Right lobe of liver (tissue), 6 donors: ENCODE measurements around the gene ELMO1. TPM values are rescaled to one million over a fixed set of nuclear protein-coding genes. Genes with fewer than 3 reads are reported as not detected.

Experiments
- ATAC-seq, 4 donors: fragments of 200-7000 bp; cut with Tn5 transposase; one replicate each; pipeline ENCODE4 v1.9.1; 2020; ENCODE audit warnings: mild to moderate bottlenecking in 4 of 4, moderate library complexity in 4 of 4
- DNase-seq, 3 donors: peaks; one replicate each; pipeline ENCODE4 v3.0.0-alpha.2; 2020
- H3K27ac ChIP-seq, 3 donors: fragments of 200-600 bp; one replicate each; pipeline ENCODE4 v1.8.0; 2022
- H3K27me3 ChIP-seq, 2 donors: fragments of 200-600 bp; one replicate each; pipeline ENCODE4 v1.8.0; 2022
- H3K36me3 ChIP-seq, 4 donors: fragments of 200-600 bp; sonication (generic) in 1 of 4; one replicate each; pipeline versions ENCODE4 v1.5.1 to v1.8.0; 2017 to 2022; ENCODE audit warnings: control low read depth in 1 of 4
- H3K4me1 ChIP-seq, 4 donors: fragments of 200-600 bp; sonication (generic) in 1 of 4; one replicate each; pipeline versions ENCODE4 v1.5.1 to v1.8.0; 2017 to 2022; ENCODE audit warnings: control low read depth in 1 of 4
- H3K4me3 ChIP-seq, 3 donors: fragments of 200-600 bp; one replicate each; pipeline ENCODE4 v1.8.0; 2022
- H3K9me3 ChIP-seq, 4 donors: fragments of 200-600 bp; sonication (generic) in 1 of 4; one replicate each; pipeline versions ENCODE4 v1.5.1 to v1.8.0; 2017 to 2022; ENCODE audit warnings: control low read depth in 1 of 4
- CTCF ChIP-seq, 4 donors: fragments of 200-600 bp in 3 of 4; fragments of 450-650 bp in 1 of 4; IDR thresholded peaks; one replicate each; pipeline versions ENCODE4 v1.5.1 to v1.8.0; 2016 to 2022; ENCODE audit warnings: antibody characterized with exemption in 4 of 4, mild to moderate bottlenecking in 2 of 4
- POLR2A ChIP-seq: fragments of 450-650 bp; IDR thresholded peaks from one replicate; pipeline ENCODE4 v1.6.1; 2017; ENCODE audit warnings: antibody characterized with exemption, mild to moderate bottlenecking
- WGBS: methylation state at CpG from one replicate; pipeline ENCODE4 v1.1.6; 2018; ENCODE audit warnings: low coverage, low lambda C conversion rate; ENCODE audit not compliant: insufficient coverage; ENCODE audit errors: missing lambda C conversion rate; 5-methylcytosine and 5-hydroxymethylcytosine counted together
- intact Hi-C, 2 donors: fragments of 100-400 bp; cut with DNase I; formaldehyde crosslinking; loops; one replicate each; pipeline versions ENCODE4 v1.11.2 to v1.14.1; 2022
- total RNA-seq, 6 experiments: library from RNA; depleted of rRNA in 2 of 6; stranded (reverse); fragments of >200 nt in 2 of 6; fragmentation: NEBNext Ultra II Directional in 3 of 6; extraction: Animal tissue kit (Norgen Biotek cat#: 25700) in 3 of 6; gene quantifications; one replicate each; pipeline versions ENCODE4 v1.1.0 to v1.2.4, GENCODE V29; 2016 to 2023
- donor health status: DM: no; HTN: yes; CAD: no.
- donor health status: DM: no; HTN: no; CAD: no.
- donor health status: DM: no; HTN: no; CAD: no.
- donor health status: DM: no; HTN: yes; CAD: no.
- donor health status: DM: no; HTN: yes; CAD: no.

Gene ELMO1
- total RNA-seq, 6 experiments from 2014 or later: 18.4 to 55.4 (median 25.1) TPM

DNA sequence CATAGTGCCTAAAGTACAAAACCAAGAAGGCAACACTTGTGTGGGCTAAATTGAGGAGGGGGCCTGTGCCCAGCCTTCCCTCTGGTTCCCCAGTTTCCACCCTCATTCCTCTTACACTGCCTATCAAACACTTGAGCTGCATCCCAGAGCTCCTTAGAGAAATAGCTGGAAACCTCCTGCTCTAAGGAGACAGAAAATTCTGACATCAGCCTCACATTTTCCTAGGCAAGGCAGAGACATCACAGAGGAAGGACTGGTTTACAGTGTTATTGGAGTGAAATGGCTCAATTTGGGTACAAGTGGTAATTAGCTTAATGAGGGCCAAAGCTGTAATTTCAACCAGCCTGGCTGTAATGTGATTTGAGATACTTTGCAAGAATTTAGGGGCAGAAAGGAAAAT is 532.0 kb downstream of the ELMO1 start:
- ATAC-seq: no peak
- H3K9me3 ChIP-seq: no peaks in the 10 kb centered on the region
- no peaks in the 10 kb centered on the region for H3K36me3 ChIP-seq
- H3K4me1 ChIP-seq: no peaks in the 10 kb centered on the region
- intact Hi-C loops: no loop called here
- TF ChIP-seq CTCF (IDR thresholded peaks at IDR 0.05) (no peak), POLR2A (no peak)
- H3K27me3 ChIP-seq: no peaks in the 10 kb centered on the region
- no peak overlapping the region for H3K27ac ChIP-seq
- DNase-seq: no peak
- no peak overlapping the region for H3K4me3 ChIP-seq

- TF ChIP-seq CTCF (IDR thresholded peaks at IDR 0.05): no peak
- no peak for TF ChIP-seq POLR2A
- Histone ChIP-seq H3K4me3 (no peak overlapping the region), H3K27ac (no peak overlapping the region), H3K36me3 (no peaks in the 10 kb centered on the region), H3K9me3 (no peaks in the 10 kb centered on the region), H3K4me1 (no peaks in the 10 kb centered on the region), H3K27me3 (no peaks in the 10 kb centered on the region)
- ATAC-seq (no peak), DNase-seq (no peak)
- WGBS: 81% methylated on average over 3 of the region's 3 CpGs
- intact Hi-C loops: no loop called here
These were observed 532.5 kb downstream of the ELMO1 start for GRCh38 chr7:36916116-36916515.

DNA sequence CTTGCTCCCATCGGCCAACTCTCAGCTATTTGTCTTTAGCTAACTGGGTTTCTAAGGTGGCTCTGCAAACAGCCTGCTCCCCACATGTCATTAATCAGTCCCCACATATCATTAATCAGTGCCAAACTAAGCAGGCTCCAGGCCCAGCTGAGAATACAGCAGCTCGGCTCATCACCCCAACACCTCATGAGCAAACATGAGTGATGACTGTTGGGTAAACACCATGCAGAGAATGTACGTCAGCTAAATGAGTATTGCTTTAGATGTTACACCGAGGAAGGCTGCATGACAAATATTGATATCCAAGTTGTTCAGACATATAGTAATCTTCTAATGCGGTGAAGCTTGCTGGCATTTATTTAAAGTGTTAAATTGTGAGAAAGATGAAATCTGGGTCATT is 536.9 kb downstream of the ELMO1 start:
- Histone ChIP-seq H3K27ac (no peak overlapping the region), H3K36me3 (no peaks in the 10 kb centered on the region), H3K4me3 (no peak overlapping the region), H3K4me1 (peaks cover 0 to 10% (median 5%) of the 10 kb centered on the region in 4 donors), H3K9me3 (no peaks in the 10 kb centered on the region), H3K27me3 (no peaks in the 10 kb centered on the region)
- intact Hi-C loops: no loop called here
- WGBS: 79% methylated on average over 4 of the region's 5 CpGs
- TF ChIP-seq POLR2A (no peak), CTCF (IDR thresholded peaks at IDR 0.05) (no peak)
- DNase-seq (no peak), ATAC-seq (peak in 1 of 4 donors; percentile 53)

DNA sequence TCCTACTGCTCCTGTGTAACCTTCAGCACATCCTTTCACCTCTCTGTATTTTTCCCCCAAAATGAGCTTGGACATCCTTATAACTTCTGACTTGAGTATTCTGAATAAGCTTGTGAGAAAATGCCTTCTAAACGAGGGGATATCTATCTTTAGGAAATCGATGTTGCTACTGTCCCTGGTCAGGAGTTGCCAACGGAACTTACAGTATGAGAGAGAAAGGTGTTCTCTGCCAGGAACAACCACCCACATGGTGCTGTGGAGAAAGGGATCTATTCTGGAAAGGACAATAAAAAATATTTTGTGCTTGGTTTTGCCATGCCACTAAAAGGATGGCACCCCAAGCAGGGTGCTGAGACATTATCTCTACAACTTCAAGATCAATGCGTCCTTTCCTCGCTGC is 537.8 kb downstream of the ELMO1 start:
- H3K4me3 ChIP-seq: no peak overlapping the region
- ATAC-seq (no peak), DNase-seq (no peak)
- TF ChIP-seq CTCF (IDR thresholded peaks at IDR 0.05) (no peak), POLR2A (no peak)
- H3K4me1 ChIP-seq: peaks cover 0 to 17% (median 8%) of the 10 kb centered on the region in 4 donors
- H3K27ac ChIP-seq: no peak overlapping the region
- WGBS: 92% methylated on average over 5 of the region's 5 CpGs
- H3K27me3 ChIP-seq: no peaks in the 10 kb centered on the region
- H3K9me3 ChIP-seq: no peaks in the 10 kb centered on the region
- intact Hi-C loops: no loop called here
- no peaks in the 10 kb centered on the region for H3K36me3 ChIP-seq

DNA sequence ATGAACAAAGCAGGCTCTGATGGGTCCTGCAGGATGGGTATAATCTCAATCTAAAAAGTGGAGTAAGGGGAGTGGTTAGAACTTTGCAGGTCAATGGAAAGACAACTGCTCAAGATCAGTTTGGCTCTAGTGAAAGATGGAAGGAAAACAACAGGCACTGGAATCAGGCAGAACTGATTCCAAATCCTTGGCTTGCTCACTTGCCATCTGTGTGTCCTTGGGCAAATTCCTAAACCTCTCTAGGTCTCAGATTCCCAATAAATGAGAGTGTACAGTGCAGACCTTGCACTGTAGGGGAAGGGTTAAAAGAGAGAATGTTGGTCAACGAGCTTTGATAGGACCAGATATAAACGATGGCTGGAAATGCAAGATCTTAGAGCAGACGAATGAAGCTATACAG is 538.3 kb downstream of the ELMO1 start:
- WGBS: 77% methylated on average over 3 of the region's 3 CpGs
- ATAC-seq: no peak
- intact Hi-C loops: no loop called here
- H3K4me1 ChIP-seq: peaks cover 0 to 22% (median 8%) of the 10 kb centered on the region in 4 donors
- H3K9me3 ChIP-seq: no peaks in the 10 kb centered on the region
- no peak for TF ChIP-seq POLR2A
- no peak for TF ChIP-seq CTCF (IDR thresholded peaks at IDR 0.05)
- H3K4me3 ChIP-seq: no peak overlapping the region
- H3K36me3 ChIP-seq: no peaks in the 10 kb centered on the region
- no peak overlapping the region for H3K27ac ChIP-seq
- H3K27me3 ChIP-seq: no peaks in the 10 kb centered on the region
- no peak for DNase-seq
